GM10248 (cell line): ENCODE measurements around the gene ACTR2.

Experiments used
- CTCF ChIA-PET: fragments of 300-600 bp; sonication (Branson Sonifier 250); formaldehyde crosslinking; extraction: SDS; loops from one replicate; lab custom pipeline; 2021; ENCODE audit warnings: antibody characterized with exemption; lab: Yijun Ruan, JAX
- POLR2A ChIA-PET: fragments of 350-650 bp; sonication (Branson Sonifier 250); formaldehyde crosslinking; extraction: SDS; loops from one replicate; lab custom pipeline; 2020; ENCODE audit warnings: antibody characterized with exemption; lab: Yijun Ruan, JAX
- DNase-seq: peaks from one replicate; pipeline ENCODE4 v3.0.0; 2012; ENCODE audit errors: extremely low spot score
- CTCF ChIP-seq: IDR thresholded peaks from 2 replicates; pipeline ENCODE4 v1.5.1; 2012; ENCODE audit warnings: mild to moderate bottlenecking, low read depth; ENCODE audit errors: extremely low read depth, missing control alignments, control extremely low read depth

The ACTR2 gene

GRCh38 chr2:65276609-65277008, 49.0 kb downstream of the ACTR2 start:
- no peak for TF ChIP-seq CTCF
- ChIA-PET CTCF (interaction anchor here (1.0 to 4.6 kb wide), 12 partner anchors 11 to 297 kb away, joined by 3 to 16 read pairs (median 4); no protein-coding TSS in a partner anchor), POLR2A (interaction anchor here (0.6 kb wide), 2 partner anchors 26 to 86 kb away, joined by 6 to 7 read pairs; no protein-coding TSS in a partner anchor)
- no peak for DNase-seq

GRCh38 chr2:65277118-65277517, 49.5 kb downstream of the ACTR2 start:
- no peak for DNase-seq
- no peak for TF ChIP-seq CTCF
- ChIA-PET POLR2A (no interaction called here), CTCF (interaction anchor here (0.9 to 4.6 kb wide), 8 partner anchors 10 to 275 kb away, joined by 3 to 16 read pairs (median 4); no protein-coding TSS in a partner anchor)

DNA sequence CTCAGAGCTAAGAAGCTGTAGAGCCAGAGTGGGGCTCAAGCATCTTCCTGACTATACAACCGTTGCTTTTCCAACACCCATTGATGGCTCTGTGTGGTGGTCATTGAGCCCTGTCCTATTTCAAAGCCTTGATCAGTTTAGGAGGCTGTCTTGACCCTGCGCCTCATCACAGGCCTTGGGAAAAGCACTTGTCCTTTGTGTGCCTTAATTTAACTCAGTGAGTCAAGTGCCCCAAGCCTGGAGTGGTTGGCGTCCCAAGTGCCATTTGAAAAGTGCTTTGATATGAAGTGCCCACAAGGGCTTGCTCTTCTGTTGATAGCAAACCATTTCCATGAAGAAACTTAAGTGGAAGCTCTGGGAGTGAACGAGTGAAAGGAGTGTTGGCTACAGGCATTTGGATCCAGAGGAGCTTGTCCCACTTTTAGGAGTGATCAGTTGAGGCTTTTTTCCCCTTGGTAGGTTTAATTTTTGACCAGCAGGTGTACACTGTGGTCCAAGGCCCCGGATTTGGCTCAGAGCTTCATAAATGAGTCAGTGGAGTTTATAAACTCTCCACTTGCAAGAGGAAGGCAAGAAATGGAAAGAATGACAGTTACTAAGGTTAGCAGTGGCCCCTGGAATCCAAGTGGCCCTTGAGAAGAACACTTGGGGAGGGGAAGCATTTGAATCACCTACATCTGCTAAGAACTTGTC, 50.3 kb downstream of the ACTR2 start:
- CTCF ChIA-PET = interaction anchor here (0.9 to 4.6 kb wide), 9 partner anchors 10 to 275 kb away, joined by 3 to 16 read pairs (median 3); no protein-coding TSS in a partner anchor
- no peak for DNase-seq
- POLR2A ChIA-PET = no interaction called here
- no peak for TF ChIP-seq CTCF

DNA sequence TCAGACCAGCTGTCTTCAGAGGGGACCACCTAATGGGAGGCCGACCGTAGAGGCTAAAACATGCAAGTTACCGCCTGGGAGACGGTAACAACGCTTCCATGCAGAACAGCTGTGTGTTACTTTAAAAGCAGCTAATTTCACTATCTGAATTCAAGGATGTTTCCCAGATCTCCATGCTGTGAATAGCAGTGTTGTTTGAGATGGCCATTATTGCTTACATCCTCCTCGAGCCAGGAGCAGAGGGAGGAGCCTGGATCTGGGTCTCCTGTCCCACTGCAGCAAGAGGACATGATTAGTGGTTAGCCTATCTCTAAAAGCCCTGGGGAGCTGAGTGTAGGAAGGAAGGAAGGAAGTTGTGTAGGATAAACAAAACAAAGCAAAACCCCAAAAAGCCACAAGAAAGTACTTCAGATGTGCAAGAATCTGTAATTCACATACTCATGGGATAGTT, 50.9 kb downstream of the ACTR2 start:
- ChIA-PET CTCF (interaction anchor here (0.9 to 4.6 kb wide), 7 partner anchors 9 to 274 kb away, joined by 3 to 16 read pairs (median 3); no protein-coding TSS in a partner anchor), POLR2A (no interaction called here)
- TF ChIP-seq CTCF = no peak
- DNase-seq = no peak

GRCh38 chr2:65279756-65280155, 52.1 kb downstream of the ACTR2 start:
- TF ChIP-seq CTCF = no peak
- ChIA-PET POLR2A (no interaction called here), CTCF (no interaction called here)
- no peak for DNase-seq

GRCh38 chr2:65281627-65282351, 54.2 kb downstream of the ACTR2 start:
- ChIA-PET POLR2A (no interaction called here), CTCF (interaction anchor here (1.0 to 2.5 kb wide), 5 partner anchors 7 to 18 kb away, joined by 3 to 5 read pairs (median 5); no protein-coding TSS in a partner anchor)
- no peak for TF ChIP-seq CTCF
- DNase-seq = no peak
